ENCODE measurements around the gene NR1I2. TPM values are rescaled to one million over a fixed set of nuclear protein-coding genes. Genes with fewer than 3 reads are reported as not detected.

The NR1I2 gene
- total and polyA plus RNA-seq, 8 donors, result 0.12 to 0.91 (median 0.44) TPM

GRCh38 chr3:119743921-119744320 lies 38.0 kb upstream of the NR1I2 start:
- no peak for TF ChIP-seq CTCF (IDR thresholded peaks at IDR 0.05)
- DNase-seq (no peak), ATAC-seq (no peak)
- Histone ChIP-seq H3K9me3 (no peaks in the 10 kb centered on the region), H3K4me3 (no peak overlapping the region), H3K27ac (no peak overlapping the region), H3K36me3 (no peaks in the 10 kb centered on the region), H3K27me3 (no peaks in the 10 kb centered on the region), H3K4me1 (no peaks in the 10 kb centered on the region)
- intact Hi-C loops (cut with DNase I), result no loop called here

GRCh38 chr3:119745942-119746341 lies 36.0 kb upstream of the NR1I2 start:
- no peak overlapping the region for H3K27ac ChIP-seq
- TF ChIP-seq CTCF (IDR thresholded peaks at IDR 0.05), result no peak
- no peaks in the 10 kb centered on the region for H3K36me3 ChIP-seq
- no peaks in the 10 kb centered on the region for H3K27me3 ChIP-seq
- intact Hi-C loops (cut with DNase I), result no loop called here
- ATAC-seq (no peak), DNase-seq (no peak)
- no peak overlapping the region for H3K4me3 ChIP-seq
- no peaks in the 10 kb centered on the region for H3K4me1 ChIP-seq
- no peaks in the 10 kb centered on the region for H3K9me3 ChIP-seq

GRCh38 chr3:119746423-119746822 lies 35.5 kb upstream of the NR1I2 start:
- no peaks in the 10 kb centered on the region for H3K36me3 ChIP-seq
- no peaks in the 10 kb centered on the region for H3K4me1 ChIP-seq
- TF ChIP-seq CTCF (IDR thresholded peaks at IDR 0.05), result no peak
- no peaks in the 10 kb centered on the region for H3K27me3 ChIP-seq
- no peaks in the 10 kb centered on the region for H3K9me3 ChIP-seq
- H3K4me3 ChIP-seq, result no peak overlapping the region
- no peak overlapping the region for H3K27ac ChIP-seq
- intact Hi-C loops (cut with DNase I), result no loop called here
- ATAC-seq (no peak), DNase-seq (no peak)

GRCh38 chr3:119747357-119747756 lies 34.5 kb upstream of the NR1I2 start:
- ATAC-seq (no peak), DNase-seq (no peak)
- no peak overlapping the region for H3K4me3 ChIP-seq

GRCh38 chr3:119748991-119749390 lies 32.9 kb upstream of the NR1I2 start:
- DNase-seq, result no peak

More at GRCh38 chr3:119747357-119747756, 34.5 kb upstream of the NR1I2 start:
- H3K4me1 ChIP-seq, result no peaks in the 10 kb centered on the region
- intact Hi-C loops (cut with DNase I), result no loop called here
- no peaks in the 10 kb centered on the region for H3K36me3 ChIP-seq
- no peaks in the 10 kb centered on the region for H3K27me3 ChIP-seq
- H3K27ac ChIP-seq, result no peak overlapping the region
- no peak for TF ChIP-seq CTCF (IDR thresholded peaks at IDR 0.05)
- H3K9me3 ChIP-seq, result no peaks in the 10 kb centered on the region

More at GRCh38 chr3:119748991-119749390, 32.9 kb upstream of the NR1I2 start:
- TF ChIP-seq CTCF (IDR thresholded peaks at IDR 0.05), result no peak
- no peaks in the 10 kb centered on the region for H3K27me3 ChIP-seq
- no peak for ATAC-seq
- peaks cover 0 to 7% of the 10 kb centered on the region in 2 donors for H3K9me3 ChIP-seq
- H3K36me3 ChIP-seq, result no peaks in the 10 kb centered on the region
- no peaks in the 10 kb centered on the region for H3K4me1 ChIP-seq
- no peak overlapping the region for H3K4me3 ChIP-seq
- intact Hi-C loops (cut with DNase I), result no loop called here
- no peak overlapping the region for H3K27ac ChIP-seq
